ENCODE data around the gene MYG1.
A peak's percentile ranks its signal among the peaks of the same experiment; 100 is the strongest.
"Not testable (repeated sequence)": the region's sequence is repeated elsewhere in the genome, so short reads cannot be mapped to it uniquely, and the experiment has no call there.

MYG1 gene

DNA sequence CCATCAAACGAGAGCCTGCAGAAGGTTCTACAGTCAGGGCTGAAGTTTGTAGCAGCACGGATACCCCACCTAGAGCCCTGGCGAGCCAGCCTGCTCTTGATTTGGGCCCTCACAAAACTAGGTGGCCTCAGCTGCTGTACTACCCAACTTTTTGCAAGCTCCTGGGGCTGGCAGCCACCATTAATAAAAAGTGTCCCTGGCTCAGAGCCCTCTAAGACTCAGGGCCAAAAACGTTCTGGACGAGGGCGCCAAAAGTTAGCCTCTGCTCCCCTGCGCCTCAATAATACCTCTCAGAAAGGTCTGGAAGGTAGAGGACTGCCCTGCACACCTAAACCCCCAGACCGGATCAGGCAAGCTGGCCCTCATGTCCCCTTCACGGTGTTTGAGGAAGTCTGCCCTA is 13.0 kb upstream of the MYG1 start:
- DNase-seq (ENCODE audit: low read depth, low spot score), result no peak

DNA sequence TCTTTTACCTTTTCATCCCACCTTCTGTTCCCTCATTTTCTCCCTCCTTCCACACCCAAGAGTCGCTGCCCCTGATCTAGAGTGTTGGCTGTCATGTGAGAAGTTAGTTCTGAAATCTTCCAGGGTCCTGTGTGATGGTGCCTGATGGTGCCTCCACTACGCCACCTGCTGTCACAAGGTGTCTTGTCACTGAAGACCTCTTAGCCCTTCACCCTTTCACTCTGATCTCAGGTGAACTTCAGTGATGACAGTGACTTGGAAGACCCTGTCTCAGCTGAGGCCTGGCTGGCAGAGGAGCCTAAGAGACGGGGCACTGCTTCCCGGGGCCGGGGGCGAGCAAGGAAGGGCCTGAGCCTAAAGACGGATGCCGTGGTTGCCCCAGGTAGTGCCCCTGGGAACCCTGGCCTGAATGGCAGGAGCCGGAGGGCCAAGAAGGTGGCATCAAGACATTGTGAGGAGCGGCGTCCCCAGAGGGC is 11.7 kb upstream of the MYG1 start:
- no peak for DNase-seq (ENCODE audit: low read depth, low spot score)

DNA sequence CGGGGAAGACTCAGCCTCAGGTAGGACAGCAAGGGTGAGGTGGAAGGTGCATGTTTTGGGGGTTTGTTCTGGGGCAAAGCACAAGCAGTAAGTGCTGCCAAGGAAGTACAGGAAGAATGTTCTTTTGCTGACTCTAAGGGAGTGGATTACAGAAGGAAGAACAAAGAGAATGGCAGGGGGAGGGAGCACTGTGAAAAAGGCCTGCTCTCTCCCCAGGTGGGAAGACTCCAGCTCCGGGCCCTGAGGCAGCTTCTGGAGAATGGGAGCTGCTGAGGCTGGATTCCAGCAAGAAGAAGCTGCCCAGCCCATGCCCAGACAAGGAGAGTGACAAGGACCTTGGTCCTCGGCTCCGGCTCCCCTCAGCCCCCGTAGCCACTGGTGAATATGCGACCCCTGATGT is 11.2 kb upstream of the MYG1 start:
- DNase-seq (ENCODE audit: low read depth, low spot score), result no peak

DNA sequence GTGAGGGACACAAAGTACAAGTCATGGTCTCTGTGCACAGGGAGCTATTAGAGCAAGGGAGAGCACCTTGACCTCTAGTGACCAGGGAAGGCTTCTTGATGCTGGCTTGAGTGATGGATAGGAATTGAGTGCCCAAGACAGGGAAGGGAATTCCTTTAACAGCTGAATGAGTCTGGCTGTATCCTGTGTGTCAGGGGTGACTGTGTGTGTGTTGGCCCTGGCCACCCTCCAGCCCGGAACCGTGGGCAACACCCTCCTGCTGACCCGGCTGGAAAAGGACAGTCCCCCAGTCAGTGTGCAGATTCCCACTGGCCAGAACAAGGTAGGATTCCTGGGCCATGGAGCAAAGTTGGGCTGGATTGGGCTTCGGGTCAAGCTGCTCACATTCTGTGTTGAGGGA is 9.6 kb upstream of the MYG1 start:
- DNase-seq (ENCODE audit: low read depth, low spot score), result no peak

DNA sequence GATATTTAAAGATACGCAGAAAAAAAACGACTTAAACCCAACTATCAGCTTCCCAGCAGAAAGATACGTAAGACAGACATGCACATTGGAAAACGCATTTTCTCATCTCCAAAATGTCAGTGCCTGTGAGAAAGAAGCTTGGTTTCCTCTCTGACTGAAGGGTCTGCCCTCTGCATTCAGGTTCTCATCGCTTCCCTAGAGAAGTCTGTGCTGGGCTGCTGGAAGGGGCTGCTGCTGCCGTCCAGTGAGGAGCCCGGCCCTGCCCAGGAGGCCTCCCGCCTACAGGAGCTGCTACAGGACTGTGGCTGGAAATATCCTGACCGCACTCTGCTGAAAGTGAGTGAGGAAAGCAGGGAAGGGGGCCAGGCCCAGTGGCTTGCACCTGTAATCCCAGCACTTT is 8.8 kb upstream of the MYG1 start:
- DNase-seq (ENCODE audit: low read depth, low spot score), result no peak

DNA sequence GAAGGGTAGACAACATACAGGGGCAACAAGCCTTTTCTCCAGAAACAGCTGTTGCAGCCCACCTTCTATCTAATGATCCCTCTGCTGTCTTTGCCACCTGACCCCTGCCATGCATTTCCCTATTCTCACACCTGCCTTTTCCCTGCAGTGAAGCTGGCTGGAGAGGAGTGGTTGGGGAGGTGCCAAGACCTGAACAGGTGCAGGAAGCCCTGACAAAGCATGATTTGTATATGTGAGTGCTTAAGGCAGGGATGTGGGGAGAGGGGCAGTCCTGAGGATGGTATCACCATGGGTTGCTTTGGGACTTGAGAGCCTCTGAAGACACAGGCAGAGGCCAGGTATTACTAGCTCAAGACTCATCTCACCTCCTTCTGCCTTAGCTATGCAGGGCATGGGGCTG is 7.1 kb upstream of the MYG1 start:
- DNase-seq (ENCODE audit: low read depth, low spot score), result no peak

DNA sequence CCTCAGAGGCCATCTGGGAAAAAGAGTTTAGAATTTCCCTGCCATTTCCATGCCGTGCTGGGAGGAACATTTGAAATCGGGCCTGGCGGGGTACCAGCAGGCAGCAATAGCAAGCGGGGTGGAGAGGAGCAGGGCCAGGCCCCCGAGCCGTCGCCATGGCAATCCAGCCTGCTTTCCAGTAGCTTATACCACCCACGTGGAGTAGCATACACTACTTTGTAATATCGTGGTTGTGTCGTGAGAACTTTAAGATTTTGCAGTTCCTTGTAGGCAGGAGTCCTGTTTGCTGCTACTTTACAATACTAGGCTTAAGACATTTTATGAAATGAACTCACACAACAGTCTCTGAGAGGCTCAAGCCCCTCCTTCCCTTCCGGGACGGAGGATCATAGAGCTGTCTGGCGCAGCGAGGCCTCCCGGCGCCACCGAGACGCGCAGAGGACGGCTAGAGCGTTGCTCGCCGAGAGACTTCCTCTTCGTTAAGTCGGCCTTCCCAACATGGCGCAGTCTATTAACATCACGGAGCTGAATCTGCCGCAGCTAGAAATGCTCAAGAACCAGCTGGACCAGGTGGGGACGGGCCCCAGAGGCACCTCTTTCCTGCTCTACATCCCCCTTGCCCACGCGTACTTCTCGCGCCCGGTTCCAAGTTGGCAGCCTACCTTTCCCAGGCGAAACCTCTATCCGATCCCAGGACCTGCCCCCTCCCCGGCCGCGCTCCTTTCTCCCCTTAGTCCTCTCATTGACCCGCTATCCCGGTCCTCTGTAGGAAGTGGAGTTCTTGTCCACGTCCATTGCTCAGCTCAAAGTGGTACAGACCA is 4.2 kb upstream of the MYG1 start, which contains the start of gene PFDN5:
Gene PFDN5 (plus strand): TSS at position 473 of the 821 bp plus-strand sequence. CDS start 26 bp downstream, at position 499.
- DNase-seq (ENCODE audit: low read depth, low spot score), result peak; percentile 82

DNA sequence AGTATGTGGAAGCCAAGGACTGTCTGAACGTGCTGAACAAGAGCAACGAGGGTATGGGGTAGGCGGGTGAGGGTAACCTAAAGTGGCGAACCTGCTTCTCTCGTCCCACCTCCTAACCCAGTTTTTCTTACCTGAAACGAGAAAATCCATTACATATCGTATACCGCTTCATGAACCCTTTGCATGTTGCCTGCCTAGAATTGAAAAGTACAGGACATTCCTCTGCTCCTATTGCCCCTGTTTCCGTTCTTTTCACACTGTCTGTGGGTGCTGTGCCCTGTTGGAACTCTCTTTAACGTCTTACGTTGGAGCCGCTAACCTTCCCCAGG is 3.6 kb upstream of the MYG1 start:
- no peak for DNase-seq (ENCODE audit: low read depth, low spot score)

DNA sequence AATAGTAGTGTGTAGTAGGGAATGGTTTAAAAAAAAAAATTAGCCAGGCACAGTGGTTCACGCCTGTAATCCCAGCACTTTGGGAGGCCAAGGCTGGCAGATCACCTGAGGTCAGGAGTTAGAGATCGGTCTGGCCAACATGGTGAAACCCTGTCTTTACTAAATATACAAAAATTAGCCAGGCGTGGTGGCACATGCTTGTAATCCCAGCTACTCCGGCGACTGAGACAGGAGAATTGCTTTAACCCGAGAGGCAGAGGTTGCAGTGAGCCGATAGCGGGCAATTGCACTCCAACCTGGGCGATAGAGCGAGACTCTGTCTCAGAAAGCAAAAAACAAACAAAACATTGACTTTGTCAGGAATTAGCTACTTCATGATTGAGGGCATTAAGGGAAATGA is 2.4 kb upstream of the MYG1 start:
- not testable (repeated sequence) for DNase-seq (ENCODE audit: low read depth, low spot score)

DNA sequence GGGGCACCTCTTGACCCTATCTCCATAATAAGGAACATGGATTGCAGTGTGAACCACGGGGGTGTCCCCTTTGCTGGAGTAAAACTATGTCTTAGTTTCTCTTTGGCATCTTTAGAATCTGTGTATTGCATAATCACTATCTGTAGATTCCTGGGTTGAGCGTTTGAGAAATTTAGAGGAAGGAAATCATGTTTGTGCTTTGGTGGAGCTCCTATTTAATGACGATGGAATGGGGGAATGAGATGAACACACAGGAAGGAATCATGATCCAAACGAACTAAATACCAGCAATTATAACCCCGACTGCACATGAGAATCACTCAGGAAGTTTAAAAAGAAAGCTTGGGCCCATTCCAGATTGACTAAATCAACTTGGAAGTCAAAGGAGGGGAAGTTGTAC is 1.3 kb upstream of the MYG1 start:
- DNase-seq (ENCODE audit: low read depth, low spot score), result no peak

DNA sequence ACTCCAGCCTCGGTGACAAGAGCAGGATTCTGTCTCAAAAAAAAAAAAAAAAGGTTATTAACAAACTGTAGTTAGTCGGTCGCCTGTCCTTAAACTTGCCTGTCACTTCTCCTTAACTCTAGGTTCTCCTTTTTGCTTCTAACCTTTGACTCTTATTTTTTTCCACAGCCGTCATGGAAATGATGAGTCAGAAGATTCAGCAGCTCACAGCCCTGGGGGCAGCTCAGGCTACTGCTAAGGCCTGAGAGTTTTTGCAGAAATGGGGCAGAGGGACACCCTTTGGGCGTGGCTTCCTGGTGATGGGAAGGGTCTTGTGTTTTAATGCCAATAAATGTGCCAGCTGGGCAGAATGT is 418 bp upstream of the MYG1 start:
- DNase-seq (ENCODE audit: low read depth, low spot score), result no peak

DNA sequence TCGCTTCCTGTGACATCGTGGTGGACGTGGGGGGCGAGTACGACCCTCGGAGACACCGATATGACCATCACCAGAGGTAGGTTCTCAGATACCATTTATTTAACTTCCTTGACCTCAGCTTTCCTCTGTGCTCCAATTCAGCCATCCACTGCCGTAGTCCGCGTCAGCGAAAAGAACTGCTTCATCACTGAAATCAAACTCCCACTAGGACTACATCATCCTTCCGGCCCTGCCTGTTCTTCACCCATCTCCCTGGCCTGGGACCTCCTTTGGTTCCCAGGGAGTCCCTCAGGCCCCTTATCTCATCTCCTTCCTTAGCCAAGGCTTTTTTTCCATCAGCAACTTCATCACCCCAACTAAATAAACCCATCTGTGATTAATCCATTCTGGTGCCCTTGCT is 692 bp downstream of the MYG1 start:
- DNase-seq (ENCODE audit: low read depth, low spot score), result no peak

DNA sequence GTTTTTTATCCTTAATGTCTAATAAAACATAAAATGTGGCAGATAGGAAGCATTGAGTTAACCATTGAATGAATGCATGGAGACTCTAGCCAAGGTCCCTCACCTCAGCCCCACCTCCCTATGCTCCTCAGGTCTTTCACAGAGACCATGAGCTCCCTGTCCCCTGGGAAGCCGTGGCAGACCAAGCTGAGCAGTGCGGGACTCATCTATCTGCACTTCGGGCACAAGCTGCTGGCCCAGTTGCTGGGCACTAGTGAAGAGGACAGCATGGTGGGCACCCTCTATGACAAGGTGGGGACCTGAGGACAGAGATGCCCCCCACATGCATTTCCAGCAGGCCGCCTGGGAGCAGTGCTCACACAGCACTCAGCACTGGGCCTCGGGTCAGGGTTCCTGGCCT is 3.4 kb downstream of the MYG1 start:
- DNase-seq (ENCODE audit: low read depth, low spot score), result no peak

DNA sequence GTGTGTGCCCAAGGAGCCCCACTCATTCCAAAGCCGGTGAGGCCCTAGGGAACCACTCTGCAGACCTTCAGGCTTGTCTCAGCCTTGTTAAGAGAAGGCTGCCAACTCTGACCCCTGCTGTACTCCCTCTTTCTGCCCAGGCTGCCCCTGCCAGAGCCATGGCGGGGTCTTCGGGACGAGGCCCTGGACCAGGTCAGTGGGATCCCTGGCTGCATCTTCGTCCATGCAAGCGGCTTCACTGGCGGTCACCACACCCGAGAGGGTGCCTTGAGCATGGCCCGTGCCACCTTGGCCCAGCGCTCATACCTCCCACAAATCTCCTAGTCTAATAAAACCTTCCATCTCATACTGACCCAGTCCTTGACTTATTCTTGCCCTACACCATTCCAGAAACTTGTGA is 7.3 kb downstream of the MYG1 start:
- DNase-seq (ENCODE audit: low read depth, low spot score), result no peak

DNA sequence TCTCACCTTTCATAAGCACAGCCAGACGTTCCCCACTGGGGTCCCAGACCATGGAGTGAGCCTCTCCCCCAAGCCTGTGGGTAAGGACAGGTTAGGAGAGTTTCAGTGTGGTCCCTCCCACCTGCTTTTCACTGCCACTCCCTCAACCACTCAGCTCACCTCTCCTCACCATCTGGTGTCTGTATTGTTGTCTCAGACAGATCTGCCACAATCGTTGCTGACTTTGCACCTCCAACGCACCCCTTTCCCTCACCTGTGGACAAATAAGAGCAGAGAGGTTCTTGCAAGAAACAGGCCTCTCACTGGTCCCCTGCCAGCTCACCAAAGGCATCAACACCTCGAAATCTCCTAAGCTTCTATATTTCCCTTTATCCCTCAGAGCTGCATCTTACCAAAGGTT is 8.8 kb downstream of the MYG1 start:
- no peak for DNase-seq (ENCODE audit: low read depth, low spot score)

DNA sequence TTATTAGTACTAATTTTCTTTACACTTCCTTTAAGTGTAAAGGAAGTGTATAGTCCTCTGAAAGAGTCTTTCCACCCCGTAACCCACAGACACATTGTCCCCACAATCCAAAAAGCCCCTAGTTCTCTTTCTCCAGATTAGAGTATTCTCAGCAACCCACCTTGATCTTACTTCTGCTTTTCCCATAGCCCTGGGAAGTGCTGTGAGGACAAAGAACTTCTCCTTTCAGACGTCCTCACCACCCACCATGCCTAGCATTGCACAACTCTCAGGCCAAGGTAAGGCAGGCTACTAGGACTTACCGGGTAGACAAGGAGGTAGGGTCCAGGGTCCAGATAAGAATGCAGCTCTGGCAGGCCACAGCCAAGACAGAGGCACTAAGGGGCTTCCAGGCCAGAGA is 14.5 kb downstream of the MYG1 start:
- no peak for DNase-seq (ENCODE audit: low read depth, low spot score)

DNA sequence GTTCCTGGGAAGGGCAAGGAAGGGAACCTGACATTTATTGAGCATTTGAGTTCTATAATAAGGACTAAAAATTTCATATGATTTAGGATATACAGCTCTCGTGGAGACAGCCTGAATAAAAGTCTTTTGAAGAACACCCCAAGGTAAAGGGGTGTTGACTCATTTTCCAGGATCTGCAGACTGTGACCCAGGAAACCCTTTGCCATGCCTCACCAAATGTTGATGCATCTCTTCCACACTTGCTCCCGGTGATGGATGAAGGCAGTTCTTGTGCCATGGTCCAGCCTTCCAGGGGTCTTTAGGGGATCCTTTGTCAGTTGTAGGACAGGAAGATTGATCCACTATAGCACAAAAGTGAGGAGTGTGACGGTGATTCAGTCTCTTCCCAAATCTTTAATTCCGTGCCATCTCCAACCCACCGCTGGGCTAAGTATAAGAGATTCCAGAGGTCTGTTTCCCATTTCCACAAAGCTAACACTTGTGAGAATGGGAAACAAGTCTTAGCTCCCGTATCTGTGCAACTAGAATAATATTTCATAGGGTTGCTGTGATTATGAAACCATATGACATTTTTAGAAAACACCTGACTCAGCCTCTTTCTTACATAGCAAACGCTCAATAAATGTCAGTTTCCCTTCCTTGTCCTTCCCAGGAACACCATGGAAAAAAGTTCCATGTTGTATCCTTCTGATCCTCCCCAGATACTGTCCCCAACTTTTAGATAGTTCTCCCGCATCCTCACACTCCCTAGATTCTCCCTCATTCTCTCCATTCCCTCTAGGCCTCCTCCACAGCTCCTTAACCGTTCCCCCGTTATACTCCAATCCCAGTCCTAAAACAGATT is 21.1 kb downstream of the MYG1 start:
- DNase-seq (ENCODE audit: low read depth, low spot score), result no peak

DNA sequence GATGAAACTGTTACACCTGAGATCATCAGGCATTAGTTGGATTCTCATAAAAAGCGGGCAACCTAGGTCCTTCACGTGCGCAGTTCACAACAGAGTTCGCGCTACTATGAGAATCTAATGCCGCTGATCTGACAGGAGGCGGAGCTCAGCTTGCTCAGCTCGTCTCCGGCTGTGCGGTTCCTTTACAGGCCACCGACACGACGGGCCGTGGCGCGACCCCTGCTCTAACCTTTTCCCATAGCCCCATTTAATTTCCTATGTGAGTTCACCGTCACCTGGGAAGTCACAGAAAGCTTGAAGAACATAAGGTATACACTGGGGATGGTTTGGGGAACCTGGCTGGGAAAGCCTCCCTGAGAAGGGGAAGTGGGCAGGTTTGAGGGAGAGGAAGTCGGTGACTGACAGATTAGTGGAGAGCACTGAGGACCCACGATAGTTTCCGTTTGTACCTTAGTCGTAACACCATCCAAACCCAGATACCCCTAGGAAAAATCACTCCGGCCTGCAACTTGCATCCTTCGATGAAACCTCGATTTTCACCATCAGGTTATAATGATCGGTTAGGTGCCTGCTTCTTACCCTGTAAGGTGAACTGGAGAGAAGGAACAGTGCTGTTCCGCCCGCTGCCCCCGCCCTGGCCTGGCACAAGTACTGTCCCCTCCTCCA is 24.8 kb downstream of the MYG1 start:
- DNase-seq (ENCODE audit: low read depth, low spot score), result no peak

DNA sequence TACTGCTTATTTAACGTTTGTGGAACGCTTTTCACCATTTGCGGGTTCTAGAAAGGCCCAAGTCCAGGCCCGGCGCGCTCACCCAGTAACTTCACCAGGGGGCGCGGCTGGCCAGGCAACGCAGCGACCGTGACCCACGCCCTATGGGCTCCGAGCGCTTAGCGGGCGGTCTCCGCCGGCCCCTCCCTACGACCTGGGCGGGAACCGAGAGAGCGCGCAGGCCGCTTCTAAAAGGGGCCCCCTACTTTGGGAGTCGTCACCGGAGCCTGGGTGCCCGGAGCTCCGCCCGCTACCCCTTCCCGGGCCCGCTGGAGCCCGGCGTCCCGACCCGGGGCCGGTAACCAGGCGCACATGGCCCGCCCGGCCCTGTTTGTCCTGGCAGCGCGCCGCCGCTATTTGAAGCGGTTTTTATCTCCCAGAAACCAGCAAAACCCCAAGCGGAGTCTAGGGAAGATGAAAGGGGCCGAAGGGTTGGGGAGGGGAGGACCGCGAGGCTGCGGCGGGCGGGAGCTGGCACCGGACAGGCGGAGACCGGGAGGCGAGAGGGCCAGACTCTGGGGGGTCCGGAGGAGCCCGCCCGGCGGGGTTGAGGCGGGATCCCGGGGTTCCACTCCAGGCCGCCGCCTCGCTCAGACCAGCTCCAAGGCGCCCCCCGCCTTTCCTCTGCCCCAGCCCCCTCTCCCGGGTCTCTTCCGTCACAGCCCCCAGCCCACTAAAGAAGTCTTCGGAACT is 25.4 kb downstream of the MYG1 start:
- DNase-seq (ENCODE audit: low read depth, low spot score), result no peak

DNA sequence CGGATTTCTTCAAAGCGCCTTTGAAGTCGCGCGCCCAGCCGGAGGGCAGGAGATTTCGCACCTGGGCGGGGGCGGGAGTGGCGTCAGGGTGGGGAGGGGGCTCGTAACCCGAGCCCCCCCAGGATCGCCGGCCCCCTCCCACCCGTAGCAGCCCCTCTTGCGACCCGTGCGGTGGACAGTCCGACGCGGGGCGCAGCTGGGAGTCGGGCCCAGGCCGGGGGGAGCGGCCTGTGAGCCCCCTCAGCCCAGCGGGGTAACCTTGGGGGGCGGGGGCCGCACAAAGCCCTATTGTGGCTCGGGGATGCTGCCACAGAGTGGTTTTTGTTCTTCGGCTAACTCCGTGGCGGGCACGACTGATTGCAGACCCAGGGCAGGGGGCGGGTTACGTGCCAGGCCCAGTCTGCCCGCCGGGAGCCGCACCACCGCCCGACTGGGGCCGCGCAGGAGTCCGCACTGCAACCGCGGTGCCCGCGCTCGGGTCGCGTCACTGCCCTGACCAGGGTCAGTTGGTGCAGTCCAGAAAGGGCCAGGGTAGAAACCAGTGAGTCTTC is 26.1 kb downstream of the MYG1 start:
- DNase-seq (ENCODE audit: low read depth, low spot score), result no peak

DNA sequence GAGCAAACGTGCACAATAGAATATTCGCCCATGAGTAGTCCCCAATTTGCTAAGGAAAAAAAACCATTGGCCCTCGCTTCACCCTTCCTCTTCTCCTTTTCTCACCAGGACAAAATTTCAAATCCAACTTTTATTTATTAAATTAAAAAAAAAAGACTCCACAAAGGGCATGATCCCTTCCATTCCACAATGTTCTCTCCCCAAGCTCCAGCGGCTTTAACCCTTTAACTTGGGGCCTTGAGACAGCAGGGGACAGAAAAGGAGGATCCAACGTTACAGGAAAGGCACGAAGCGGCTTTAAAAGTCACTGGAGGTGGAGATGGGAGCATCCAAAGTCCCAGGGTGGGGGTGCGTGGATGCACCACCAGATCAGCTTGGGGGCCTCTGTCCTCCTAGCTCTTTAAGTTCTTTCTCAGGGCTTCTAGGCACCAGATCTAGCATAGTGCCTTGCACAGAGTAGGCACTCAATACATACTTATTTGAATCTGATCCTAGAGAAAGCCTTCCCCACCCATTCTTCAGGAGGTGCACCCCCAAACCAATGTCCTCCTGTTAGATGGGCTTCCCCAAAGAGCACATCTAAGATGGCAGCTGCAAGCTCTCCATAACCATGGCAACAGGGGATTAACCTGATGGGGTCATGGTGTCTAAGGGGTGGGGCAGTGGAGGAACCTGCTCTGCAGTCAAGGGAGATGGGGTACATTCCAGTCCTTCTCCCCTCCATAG is 27.1 kb downstream of the MYG1 start:
- no peak for DNase-seq (ENCODE audit: low read depth, low spot score)

All from brain pericyte (primary cell).